ENCODE data around the gene TNS1.

- TF ChIP-seq CTCF (IDR thresholded peaks at IDR 0.05) (no peak), POLR2A (IDR thresholded peaks at IDR 0.05) (no peak)
Observed at GRCh38 chr2:217936952-217937351, 65.8 kb downstream of the TNS1 start.

Data from lower leg skin (tissue), 3 donors.